Hepatocyte (in vitro differentiated cells): ENCODE measurements around the gene PTPRZ1. TPM values are rescaled to one million over a fixed set of nuclear protein-coding genes. Genes with fewer than 3 reads are reported as not detected.

Source experiments
- DNase-seq: peaks from one replicate; pipeline ENCODE4 v3.0.0-alpha.2; 2016; ENCODE audit warnings: low spot score
- H2AFZ ChIP-seq: fragments of 200-600 bp; sonication (generic); 2 replicates; pipeline ENCODE4 v1.6.0; 2016; ENCODE audit warnings: antibody characterized with exemption, mild to moderate bottlenecking
- H3K27ac ChIP-seq: fragments of 200-600 bp; sonication (generic); 2 replicates; pipeline ENCODE4 v1.5.1; 2016; ENCODE audit warnings: mild to moderate bottlenecking
- H3K27me3 ChIP-seq: fragments of 200-600 bp; sonication (generic); 2 replicates; pipeline ENCODE4 v1.6.1; 2016
- H3K36me3 ChIP-seq: fragments of 200-600 bp; sonication (generic); replicated peaks from 2 replicates; pipeline ENCODE4 v1.5.1; 2016; ENCODE audit warnings: low read depth; ENCODE audit not compliant: insufficient read depth
- H3K4me1 ChIP-seq: fragments of 200-600 bp; sonication (generic); 2 replicates; pipeline ENCODE4 v1.5.1; 2016; ENCODE audit warnings: mild to moderate bottlenecking, moderate library complexity; ENCODE audit not compliant: insufficient read depth
- H3K4me2 ChIP-seq: fragments of 200-600 bp; sonication (generic); 2 replicates; pipeline ENCODE4 v1.6.0; 2016
- H3K4me3 ChIP-seq: fragments of 200-600 bp; sonication (generic); 2 replicates; pipeline ENCODE4 v1.5.1; 2016; ENCODE audit warnings: mild to moderate bottlenecking
- H3K79me2 ChIP-seq: fragments of 200-600 bp; sonication (generic); 2 replicates; pipeline ENCODE4 v1.6.0; 2017; ENCODE audit warnings: mild to moderate bottlenecking
- H3K9me2 ChIP-seq: fragments of 200-600 bp; sonication (generic); replicated peaks from 2 replicates; pipeline ENCODE4 v1.6.0; 2017; ENCODE audit warnings: mild to moderate bottlenecking; ENCODE audit not compliant: insufficient read depth
- H3K9me3 ChIP-seq: fragments of 200-600 bp; sonication (generic); 2 replicates; pipeline ENCODE4 v1.5.1; 2016; ENCODE audit warnings: low read depth, mild to moderate bottlenecking
- H4K20me1 ChIP-seq: fragments of 200-600 bp; sonication (generic); 2 replicates; pipeline ENCODE4 v1.6.0; 2016; ENCODE audit warnings: mild to moderate bottlenecking; ENCODE audit not compliant: insufficient read depth, poor library complexity, severe bottlenecking
- EZH2 ChIP-seq: fragments of 200-600 bp; sonication (generic); IDR thresholded peaks from 2 replicates; pipeline ENCODE4 v1.6.1; 2016; ENCODE audit warnings: antibody characterized with exemption, mild to moderate bottlenecking, borderline replicate concordance
- EZH2phosphoT487 ChIP-seq: fragments of 200-600 bp; sonication (generic); IDR thresholded peaks from one replicate; pipeline ENCODE4 v1.6.1; 2018; ENCODE audit warnings: antibody characterized with exemption, mild to moderate bottlenecking, low read depth, moderate library complexity; ENCODE audit not compliant: unreplicated experiment, severe bottlenecking
- WGBS: methylation state at CpG from one replicate; pipeline ENCODE4 v1.1.6; 2016; ENCODE audit warnings: low lambda C conversion rate; ENCODE audit errors: missing lambda C conversion rate; 5-methylcytosine and 5-hydroxymethylcytosine counted together
- polyA plus RNA-seq: library from polyadenylated mRNA; unstranded; fragments of >200 nt; fragmentation: Nextera tagmentation; extraction: Ambion mirVana; gene quantifications from 2 replicates; pipeline ENCODE4 v1.2.1, GENCODE V29; 2016
- total RNA-seq: library from RNA; depleted of rRNA; stranded (reverse); fragments of >200 nt; gene quantifications from 2 replicates; pipeline ENCODE4 v1.2.3, GENCODE V29; 2014
- TF ChIP-seq, protein P1 (sequence below): fragments of 200-600 bp; sonication (generic); IDR thresholded peaks from 2 replicates; pipeline ENCODE4 v1.5.1; 2016; ENCODE audit warnings: antibody characterized with exemption, mild to moderate bottlenecking; ENCODE audit not compliant: poor library complexity

The PTPRZ1 gene
- total and polyA plus RNA-seq, 2 experiments from 2014 or later: 0.41 to 5.0 TPM

DNA sequence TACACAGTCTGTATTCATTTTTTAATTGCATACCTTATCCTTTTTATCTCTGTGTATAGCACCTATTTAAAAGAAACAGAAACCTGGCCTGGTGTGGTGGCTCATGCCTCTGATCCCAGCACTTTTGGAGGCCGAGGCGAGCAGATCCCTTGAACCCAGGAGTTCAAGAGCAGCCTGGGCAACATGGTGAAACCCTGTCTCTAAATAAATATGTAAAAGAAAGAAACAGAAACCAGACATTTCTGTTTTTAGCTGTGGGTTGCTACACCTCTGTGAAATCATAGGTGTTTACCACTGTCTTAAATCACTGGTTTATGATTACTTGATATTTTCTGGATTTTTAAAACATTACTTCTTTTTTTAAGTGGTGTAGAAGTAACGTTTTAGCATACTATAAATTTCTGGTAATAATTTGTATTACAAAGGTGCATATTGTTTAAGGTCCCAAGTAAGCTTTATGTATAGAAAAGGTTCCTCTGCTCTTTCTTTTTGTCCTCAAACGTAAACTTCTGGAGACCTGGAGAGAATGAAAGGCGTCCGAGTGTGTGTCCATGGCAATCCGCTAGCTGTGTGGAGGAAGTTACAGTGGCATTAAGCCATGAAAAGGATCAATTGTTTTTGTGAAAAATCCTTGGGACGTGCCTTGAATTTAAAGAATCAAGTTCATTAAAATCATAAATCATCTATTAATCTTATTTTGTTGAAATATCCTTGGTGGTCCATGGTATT is 41.1 kb downstream of the PTPRZ1 start:
- 86% methylated on average over 8 of the region's 8 CpGs for WGBS
- no peaks in the 10 kb centered on the region for H3K36me3 ChIP-seq
- TF ChIP-seq, protein P1, sequence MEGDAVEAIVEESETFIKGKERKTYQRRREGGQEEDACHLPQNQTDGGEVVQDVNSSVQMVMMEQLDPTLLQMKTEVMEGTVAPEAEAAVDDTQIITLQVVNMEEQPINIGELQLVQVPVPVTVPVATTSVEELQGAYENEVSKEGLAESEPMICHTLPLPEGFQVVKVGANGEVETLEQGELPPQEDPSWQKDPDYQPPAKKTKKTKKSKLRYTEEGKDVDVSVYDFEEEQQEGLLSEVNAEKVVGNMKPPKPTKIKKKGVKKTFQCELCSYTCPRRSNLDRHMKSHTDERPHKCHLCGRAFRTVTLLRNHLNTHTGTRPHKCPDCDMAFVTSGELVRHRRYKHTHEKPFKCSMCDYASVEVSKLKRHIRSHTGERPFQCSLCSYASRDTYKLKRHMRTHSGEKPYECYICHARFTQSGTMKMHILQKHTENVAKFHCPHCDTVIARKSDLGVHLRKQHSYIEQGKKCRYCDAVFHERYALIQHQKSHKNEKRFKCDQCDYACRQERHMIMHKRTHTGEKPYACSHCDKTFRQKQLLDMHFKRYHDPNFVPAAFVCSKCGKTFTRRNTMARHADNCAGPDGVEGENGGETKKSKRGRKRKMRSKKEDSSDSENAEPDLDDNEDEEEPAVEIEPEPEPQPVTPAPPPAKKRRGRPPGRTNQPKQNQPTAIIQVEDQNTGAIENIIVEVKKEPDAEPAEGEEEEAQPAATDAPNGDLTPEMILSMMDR: no peak
- TF ChIP-seq EZH2phosphoT487 (no peak), EZH2 (no peak)
- H3K9me3 ChIP-seq: no peaks in the 10 kb centered on the region
- H3K4me2 ChIP-seq: no peak overlapping the region
- H3K27ac ChIP-seq: no peak overlapping the region
- no peaks in the 10 kb centered on the region for H3K4me1 ChIP-seq
- H3K4me3 ChIP-seq: no peak overlapping the region
- no peak for DNase-seq
- H3K27me3 ChIP-seq: no peaks in the 10 kb centered on the region
- no peak overlapping the region for H2AFZ ChIP-seq
- no peaks in the 10 kb centered on the region for H3K9me2 ChIP-seq
- no peaks in the 10 kb centered on the region for H3K79me2 ChIP-seq
- H4K20me1 ChIP-seq: no peaks in the 10 kb centered on the region

GRCh38 chr7:121914676-121915279 is 41.8 kb downstream of the PTPRZ1 start:
- Histone ChIP-seq H3K27ac (no peak overlapping the region), H3K36me3 (no peaks in the 10 kb centered on the region), H2AFZ (no peak overlapping the region), H3K4me3 (no peak overlapping the region), H3K4me1 (no peaks in the 10 kb centered on the region), H4K20me1 (no peaks in the 10 kb centered on the region), H3K4me2 (no peak overlapping the region), H3K79me2 (no peaks in the 10 kb centered on the region), H3K27me3 (no peaks in the 10 kb centered on the region), H3K9me2 (no peaks in the 10 kb centered on the region), H3K9me3 (no peaks in the 10 kb centered on the region)
- TF ChIP-seq EZH2phosphoT487 (no peak), EZH2 (no peak)
- TF ChIP-seq, protein P1: no peak
- no peak for DNase-seq
- 96% methylated on average over 6 of the region's 6 CpGs for WGBS

DNA sequence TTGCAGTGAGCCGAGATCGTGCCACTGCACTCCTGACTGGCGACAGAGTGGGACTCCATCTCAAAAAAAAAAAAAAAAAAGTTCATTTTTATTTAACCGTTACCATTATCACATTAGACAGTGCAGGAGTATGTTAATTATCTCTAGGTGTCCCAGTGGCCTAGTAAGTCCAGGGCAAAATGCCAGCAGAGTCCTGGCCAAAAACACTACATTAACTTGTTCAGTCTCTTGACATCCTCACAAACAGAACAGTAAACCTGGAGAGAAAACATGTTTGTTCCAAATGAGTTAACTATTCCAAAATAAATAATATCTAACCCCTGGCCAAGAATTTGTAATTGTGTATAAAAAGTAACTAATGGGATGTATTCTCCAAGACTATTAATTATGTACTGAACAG is 43.2 kb downstream of the PTPRZ1 start:
- Histone ChIP-seq H3K27ac (no peak overlapping the region), H3K4me1 (no peaks in the 10 kb centered on the region), H3K4me3 (no peak overlapping the region), H4K20me1 (no peaks in the 10 kb centered on the region), H3K36me3 (no peaks in the 10 kb centered on the region), H3K79me2 (no peaks in the 10 kb centered on the region), H3K9me2 (no peaks in the 10 kb centered on the region), H3K9me3 (no peaks in the 10 kb centered on the region), H3K27me3 (no peaks in the 10 kb centered on the region), H2AFZ (no peak overlapping the region), H3K4me2 (no peak overlapping the region)
- no peak for TF ChIP-seq EZH2
- TF ChIP-seq, protein P1: no peak
- DNase-seq: no peak
- 96% methylated on average over 4 of the region's 4 CpGs for WGBS
